Stimulated activated CD8-positive, alpha-beta memory T cell treated with anti-CD3 and anti-CD28 coated beads, Interleukin-12 subunit alpha, Interleukin-12 subunit beta, amount 100 ng/mL, for 24 hours (primary cell): ENCODE data around the gene TRMT2B.
"Not testable (repeated sequence)": the region's sequence is repeated elsewhere in the genome, so short reads cannot be mapped to it uniquely, and the experiment has no call there.

Source experiments
- DNase-seq: peaks from one replicate; pipeline ENCODE4 v3.0.0-alpha.2; 2020; ENCODE audit errors: extremely low read depth

TRMT2B gene

DNA sequence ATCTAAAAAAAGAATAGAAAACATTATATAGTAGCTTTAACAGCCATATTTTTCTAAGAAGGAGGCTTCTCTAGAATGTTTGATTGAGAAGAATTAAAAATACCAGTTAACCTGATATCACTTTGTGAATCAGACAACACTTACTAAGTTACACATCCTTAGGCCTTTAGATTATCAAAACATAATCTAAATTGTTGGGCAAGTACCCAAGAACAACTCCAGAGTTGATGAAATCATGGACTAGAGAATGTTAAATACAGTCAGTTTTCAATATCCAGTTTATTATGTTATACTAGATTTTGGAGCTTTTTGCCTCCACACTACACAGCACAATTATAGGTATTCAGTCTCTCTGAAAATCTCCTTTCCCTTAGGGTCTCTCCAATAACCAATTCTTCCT, 42.8 kb downstream of the TRMT2B start:
- no peak for DNase-seq

DNA sequence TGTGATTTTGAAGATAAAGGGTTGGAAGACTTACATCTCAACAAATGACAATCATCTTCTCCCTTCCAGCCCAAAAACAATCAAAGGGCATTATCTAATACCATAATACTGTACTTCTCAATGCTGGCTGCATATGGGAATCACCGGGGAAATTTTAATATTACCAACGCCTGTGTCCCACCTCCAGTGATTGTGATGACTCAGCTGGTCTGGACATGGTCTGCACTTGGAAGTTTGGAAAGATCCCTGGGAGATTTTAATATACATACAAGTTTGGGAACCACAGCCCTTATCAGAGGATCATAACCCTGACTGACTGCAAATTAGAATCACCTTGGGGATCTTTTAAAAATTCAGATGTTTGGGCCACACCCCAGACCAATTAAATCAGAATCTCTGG, 52.5 kb downstream of the TRMT2B start:
- no peak for DNase-seq

DNA sequence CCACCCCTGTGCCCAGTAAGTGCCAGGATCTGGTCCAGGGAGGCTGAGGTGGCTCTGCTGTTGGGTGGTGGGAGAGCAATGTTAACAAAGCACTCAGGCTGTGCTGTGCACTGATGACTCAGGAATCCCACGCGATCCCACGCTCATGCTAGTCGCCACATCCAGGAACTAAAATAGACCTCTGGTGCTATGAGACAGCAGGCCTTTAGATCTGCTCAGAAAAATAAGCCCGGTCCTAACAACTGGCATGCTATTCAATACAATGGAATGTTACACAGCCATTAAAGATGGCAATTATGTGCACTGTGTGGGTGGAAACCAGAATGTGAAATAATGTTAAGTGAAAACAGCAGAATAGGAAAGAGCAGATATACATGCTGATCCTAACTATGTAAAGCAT, 56.4 kb downstream of the TRMT2B start:
- no peak for DNase-seq

DNA sequence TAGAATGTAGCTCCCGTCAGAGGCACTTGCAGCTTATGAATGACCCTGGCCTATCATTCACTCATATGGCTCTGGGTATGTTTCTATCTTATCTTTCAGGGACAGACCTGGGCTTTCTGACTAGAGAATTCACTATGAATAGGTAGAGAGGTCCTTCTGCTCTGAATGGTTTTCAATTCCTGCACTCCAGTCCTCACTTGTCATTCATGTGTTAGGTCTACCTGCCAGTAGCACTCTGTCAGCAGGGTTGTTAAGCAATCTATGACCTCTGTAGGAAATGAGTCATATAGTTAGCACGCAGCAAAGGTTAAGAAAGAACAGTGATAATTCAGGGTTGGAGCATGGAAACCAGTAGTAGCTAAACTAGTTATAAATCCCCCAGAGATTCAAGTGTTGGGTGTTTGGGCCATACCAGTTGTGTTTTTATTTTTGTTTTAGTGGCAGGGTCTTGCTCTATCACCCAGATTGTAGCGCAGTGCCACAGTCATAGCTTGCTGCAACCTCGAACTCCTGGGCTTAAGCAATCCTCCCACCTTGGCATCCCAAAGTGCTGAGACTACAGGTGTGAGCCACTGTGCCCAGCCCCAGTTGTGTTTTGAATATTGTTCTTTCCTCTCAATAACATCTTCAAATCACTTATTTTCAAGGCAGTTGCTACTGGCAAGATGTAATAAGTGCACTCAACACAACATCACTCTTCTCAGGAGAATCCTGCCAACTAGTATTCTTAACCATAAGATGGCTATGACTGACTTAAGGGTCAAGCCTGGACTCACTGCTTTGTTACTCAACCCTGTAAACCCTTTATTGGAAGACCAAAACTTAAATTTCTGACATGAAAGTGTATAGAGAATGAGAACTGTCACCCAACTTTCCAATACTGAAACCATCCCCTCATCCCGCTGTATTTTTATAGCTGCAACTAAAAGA, 57.3 kb downstream of the TRMT2B start:
- no peak for DNase-seq

DNA sequence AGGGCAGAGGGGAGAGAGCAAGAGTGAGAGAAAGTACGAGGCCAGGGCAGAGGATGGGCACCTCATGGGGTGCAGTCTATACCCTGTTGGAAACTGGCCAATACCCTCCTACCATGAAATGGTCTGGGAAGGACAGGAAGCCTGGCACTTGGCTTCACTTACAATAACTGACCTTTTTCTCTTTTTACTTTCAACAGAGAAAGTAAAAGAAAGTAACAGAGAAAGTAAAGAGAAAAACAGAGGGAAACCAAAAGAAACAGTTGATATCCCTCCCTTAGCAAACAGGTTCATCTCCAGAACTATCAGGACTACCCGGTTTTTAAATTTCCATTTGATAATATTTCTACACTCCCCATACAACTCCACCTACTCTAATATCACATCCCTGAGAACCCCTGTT, 61.8 kb downstream of the TRMT2B start:
- no peak for DNase-seq

DNA sequence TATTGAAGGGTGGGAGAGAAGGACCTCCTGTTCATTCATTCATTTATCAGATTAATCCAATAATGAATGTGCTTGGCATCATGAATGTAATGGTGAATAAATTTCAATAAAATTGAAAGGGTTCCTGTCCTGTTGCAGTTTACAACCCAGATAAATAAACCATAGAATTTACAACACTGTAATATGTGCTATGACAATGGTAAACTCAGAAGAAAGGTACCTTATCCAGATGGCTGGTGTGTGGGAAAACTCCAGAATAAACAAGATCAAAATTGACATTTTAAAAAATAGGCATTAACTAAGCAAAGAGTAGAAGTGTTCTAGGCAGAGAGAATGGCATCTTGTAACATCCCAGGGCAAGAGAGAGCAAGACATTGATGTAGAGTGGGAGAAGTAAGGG, 67.1 kb downstream of the TRMT2B start:
- no peak for DNase-seq

DNA sequence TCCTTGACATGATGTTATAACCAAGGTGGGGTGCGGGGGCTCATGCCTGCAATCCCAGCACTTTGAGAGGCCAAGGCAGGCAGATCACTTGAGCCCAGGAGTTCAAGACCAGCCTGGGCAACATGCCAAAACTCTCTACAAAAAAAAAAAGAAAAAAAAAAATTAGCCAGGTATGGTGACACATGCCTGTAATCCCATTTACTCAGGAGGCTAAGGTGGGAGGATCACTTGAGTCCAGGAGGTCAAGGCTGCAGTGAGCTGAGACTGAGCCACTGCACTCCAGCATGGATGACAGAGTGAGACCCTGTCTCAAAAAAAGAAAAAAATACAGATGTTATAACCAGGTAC, 70.4 kb downstream of the TRMT2B start:
- DNase-seq: not testable (repeated sequence)

DNA sequence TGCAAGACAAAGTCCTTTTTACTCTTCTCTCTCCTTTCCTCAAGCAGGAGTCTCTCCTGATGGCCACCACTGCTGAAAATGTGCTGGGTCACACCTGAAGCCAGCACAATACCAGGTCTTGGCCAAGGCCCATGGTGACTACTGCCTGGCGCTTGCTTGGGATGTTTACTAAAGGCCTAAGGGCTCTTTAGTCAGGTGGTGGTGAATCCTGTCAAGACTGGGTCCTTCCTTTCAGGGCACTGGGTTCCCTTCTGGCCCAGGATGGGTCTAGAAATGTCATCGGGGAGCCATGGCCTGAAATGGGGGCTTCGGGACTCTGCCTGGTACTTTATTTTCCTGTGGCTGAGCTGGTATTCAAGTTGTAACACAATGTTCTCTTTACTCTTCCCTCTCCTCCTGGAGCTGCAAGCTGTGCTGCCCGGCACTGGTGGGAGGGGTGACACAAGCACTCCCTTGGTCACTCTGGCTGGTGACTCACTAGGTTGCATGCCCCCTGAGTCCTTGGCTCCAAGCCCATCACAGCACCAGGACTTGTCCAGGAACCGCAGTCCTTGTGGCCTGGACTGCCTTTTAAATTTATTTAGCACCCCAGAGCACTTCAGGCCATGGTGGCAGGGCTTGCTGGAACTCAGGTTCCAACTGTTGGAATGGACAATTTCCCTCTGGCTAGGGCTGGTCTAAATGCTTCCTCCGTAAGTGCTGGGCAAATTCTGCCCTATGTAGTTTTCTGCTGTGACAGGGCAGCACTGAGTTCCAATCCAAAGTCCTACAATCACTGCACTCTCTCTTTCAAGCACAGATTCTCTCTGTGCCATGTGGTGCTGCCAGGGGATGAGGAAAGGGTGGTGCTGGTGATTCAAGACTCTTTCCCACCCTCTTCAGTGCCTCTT, 71.1 kb downstream of the TRMT2B start:
- DNase-seq: no peak

DNA sequence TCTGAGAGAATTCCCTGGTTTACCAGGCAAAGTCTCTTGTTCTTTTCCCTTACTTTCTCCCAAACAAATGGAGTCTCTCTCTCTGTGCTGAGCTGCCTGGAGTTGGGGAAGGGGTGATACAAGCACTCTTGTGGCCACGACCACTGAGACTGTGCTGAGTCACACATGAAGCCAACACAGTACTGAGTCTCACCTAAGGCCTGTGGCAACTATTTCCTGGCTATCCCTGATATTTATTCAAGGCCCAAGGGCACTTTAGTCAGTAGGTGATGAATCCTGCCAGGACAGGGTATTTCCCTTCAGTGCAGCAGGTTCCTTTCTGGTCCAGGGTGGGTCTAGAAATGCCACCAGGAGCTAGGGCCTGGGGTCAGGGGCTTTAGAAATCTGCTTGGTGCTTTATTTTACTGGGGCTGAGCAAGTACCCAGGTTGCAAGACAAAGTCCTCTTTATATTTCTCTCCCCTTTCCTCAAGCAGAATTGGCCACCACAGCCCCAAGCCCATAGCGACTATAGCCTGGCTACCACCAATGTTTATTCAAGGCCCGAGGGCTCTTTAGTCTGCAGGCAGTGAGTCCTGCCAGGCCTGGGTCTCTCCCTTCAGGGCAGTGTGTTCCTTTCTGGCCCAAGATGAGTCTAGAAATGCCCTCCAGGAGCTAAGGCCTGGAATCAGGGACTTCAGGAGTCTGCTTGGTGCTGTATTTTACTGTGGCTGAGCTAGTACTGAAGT, 71.9 kb downstream of the TRMT2B start:
- no peak for DNase-seq

DNA sequence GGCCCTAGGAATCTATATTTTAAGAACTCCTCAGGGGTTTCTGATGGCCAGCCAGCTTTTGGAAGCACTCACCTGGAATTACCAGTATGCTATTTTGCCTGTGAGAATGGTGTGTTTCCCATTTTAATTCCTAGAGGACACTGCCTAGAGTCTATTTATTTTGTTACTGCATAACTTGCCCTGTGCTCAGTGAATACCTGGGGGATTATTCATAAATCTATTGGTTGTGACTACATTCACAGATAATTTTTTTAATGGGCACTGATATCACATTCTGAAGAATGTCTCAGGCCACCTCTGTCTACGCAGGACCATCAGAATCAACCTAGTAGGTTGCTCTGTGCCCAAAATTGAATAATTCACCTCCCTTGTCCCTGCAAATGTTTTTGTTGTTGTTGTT, 75.7 kb downstream of the TRMT2B start:
- DNase-seq: no peak

DNA sequence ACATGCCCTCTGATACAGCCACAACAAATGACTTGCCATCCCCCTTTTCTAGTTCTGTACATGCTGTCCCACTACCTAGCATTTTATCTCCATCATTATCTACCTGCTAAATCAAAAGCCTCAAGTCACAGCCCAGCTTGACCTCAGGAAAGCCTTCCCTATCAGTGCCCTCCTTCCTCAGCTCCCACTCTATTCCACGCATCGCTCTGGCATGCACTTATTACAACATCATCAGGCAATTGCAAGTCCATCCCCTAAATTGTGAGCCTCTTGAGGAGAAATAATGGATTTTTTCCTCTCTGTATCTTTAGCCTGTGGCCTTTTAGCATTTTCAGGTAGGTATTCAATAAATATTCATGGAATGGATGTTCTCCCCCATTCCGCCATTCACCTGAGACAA, 76.7 kb downstream of the TRMT2B start:
- DNase-seq: no peak

DNA sequence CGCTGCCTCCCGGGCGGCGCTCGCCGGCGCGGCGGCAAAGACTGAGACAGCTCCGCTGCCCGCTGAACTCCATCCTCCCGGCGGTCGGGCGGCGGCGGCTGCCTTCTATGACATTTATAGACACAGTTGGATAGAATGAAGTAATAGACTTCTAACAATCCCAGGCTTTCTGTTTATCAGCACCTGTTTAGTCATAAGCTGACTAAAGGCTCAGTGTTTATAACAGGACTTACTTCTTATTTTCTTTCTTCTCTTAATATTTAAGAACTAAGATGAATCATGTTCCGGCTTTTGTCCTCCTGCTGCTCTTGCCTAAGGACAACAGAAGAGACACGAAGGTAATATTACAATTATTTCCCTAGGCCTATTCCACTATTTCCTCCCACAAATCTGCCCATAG, 78.5 kb downstream of the TRMT2B start:
- DNase-seq: no peak

DNA sequence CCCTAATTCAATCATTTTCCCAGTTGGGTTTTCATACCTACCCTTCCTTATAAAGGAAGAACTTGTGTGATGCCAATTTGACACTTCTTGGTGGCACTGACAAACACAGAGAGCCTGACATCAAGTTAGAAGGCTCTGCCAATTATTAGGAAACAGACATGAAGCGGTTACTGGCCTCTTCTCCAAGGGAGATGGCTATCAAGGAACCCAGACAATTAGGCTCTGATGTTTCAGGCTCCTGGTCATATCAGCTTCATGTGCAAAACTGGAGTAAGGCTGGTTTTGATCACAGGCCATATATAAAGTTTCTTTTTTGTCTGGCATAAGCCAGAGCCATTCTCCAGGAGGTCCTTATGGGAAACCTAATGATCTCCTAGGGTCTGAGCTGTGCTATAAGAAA, 82.0 kb downstream of the TRMT2B start:
- DNase-seq: no peak

DNA sequence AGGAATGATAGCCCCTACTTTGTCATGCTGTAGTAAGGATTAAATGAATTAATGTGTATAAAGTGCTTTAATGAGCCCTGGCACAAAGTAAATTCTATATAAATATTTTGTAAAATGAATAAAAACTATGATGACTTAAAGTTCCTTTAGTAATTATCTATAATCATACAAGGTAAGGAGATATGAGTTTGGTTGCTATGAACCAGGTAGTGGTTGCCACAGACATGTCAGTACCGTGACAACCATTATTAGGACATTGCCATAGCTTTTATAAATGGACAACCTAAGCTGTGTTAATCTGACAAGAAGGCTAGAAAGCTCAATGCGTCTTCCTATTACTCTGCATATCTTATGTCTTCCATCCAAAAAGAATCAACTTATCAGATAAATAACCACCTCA, 82.5 kb downstream of the TRMT2B start, which contains the start of gene ARL13A:
ARL13A (plus strand) TSS at position 301 of the 400 bp plus-strand sequence. CDS start 3,982 bp downstream, outside the sequence.
- DNase-seq: no peak

DNA sequence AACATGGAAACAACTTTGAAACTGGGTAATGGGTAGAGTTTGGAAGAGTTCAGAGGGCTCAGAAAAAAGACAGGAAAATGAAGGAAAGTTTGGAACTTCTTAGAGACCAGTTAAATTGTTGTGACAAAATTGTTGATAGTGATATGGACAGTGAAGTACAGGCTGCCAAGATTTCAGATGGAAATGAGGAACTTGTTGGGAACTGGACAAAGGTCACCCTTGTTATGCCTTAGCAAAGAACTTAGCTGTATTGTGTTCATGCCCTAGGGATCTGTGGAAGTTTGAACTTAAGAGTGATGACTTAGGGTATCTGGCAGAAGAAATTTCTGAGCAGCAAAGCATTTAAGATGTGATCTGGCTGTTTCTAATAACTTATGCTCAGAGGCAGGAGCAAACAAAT, 87.5 kb downstream of the TRMT2B start:
- DNase-seq: no peak

DNA sequence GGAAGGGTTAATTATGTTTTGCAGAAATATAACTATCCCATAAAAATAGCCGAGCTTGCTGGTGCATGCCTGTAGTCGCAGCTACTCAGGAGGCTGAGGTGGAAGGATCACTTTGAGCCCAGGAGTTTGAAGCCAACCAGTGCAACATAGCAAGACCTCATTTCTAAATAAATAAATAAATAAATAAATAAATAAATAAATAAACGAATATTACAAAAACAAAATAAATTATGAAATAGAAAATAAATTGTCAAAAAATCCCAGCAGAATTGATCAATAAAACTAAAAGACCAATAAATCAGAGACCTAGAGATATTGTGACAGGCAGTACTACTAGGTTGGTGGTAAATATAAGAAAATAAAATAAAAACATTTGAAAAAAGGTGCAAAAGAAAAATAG, 89.1 kb downstream of the TRMT2B start:
- no peak for DNase-seq
